ENCODE results near the gene ZNHIT1.
"Not testable (repeated sequence)": the region's sequence is repeated elsewhere in the genome, so short reads cannot be mapped to it uniquely, and the experiment has no call there.

The ZNHIT1 gene

DNA sequence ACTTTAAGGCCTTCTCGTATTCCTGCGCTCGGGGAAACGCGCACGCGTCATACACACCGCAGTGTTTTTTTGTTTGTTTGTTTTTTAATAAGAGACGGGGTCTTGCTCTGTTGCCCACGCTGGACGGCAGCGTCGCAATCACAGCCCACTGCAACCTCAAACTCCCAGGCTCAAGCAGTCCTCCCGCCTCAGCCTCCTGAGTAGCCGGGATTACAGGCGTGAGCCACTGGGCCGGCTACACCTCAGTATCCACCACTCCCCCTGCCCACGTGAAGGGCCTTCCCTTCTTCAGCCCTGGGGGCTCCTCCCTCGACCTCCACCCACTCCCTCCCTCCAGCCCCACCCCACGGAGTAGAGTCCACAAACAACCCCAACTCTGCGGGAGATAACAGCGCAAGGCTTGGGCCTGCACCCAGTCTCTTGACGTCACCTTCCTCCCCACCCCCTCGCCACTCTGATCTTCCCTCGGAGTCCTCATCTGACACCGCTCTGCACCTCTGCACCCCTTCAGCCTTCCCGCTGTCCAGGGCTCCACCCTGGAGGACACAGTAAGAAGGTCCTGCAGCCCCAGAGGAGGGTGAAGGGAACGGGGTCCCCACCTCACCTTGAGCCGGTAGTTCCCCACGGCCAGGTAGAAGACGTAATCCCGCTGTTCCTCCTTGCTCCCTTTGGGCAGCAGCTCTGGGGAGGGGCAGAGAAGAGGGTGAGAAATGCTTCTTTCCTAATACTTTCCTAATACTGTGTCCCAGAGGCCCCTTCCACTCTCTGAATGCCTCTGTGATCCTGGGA, 22.5 kb downstream of the ZNHIT1 start:
- DNase-seq (ENCODE audit: low read depth, low spot score) = no peak

- DNase-seq (ENCODE audit: low read depth, low spot score) = no peak
Observed at GRCh38 chr7:101241015-101241363, 23.0 kb downstream of the ZNHIT1 start.

GRCh38 chr7:101241443-101242349, 23.7 kb downstream of the ZNHIT1 start:
- no peak for DNase-seq (ENCODE audit: low read depth, low spot score)

GRCh38 chr7:101243646-101244374, 25.8 kb downstream of the ZNHIT1 start:
- DNase-seq (ENCODE audit: low read depth, low spot score) = no peak

DNA sequence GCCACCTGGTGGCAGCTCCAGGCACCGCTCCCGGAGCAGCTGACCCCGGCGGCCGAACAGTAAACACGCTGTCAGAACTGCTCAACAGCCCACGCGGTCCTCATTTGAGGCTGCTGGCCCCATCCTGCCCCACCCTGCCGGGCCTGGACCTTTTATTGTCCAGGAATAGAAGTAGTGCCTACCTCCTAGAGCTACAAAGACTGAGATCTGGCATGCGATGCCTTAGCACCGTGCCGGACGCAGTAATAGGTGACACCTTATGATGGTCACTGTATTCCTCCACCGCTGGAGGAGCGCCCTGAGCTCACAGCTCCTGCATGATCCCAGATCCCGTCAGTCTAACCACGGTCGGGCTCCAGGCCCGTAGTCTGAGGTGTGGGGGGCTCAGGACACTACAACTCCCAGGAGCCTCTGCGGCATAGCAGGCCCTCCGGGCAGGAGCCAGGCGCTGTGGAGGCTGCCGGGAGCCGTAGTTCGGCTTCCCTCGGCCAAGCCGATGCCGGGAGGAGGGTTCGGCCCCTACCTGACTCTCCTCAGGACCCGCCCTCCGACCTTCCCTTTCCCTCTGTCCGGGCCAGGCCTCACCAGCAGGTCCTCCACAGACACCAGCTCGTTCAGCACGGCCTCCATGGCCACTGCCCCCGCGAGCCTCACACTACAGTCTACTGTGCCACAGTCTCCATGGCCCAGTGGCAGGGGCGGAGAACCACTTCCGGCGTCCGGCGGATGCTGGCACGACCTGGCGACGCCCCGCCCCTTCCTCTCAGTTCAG, 26.6 kb downstream of the ZNHIT1 start, which contains the start of gene FIS1:
Gene FIS1 (minus strand): TSS at position 707 of the 772 bp plus-strand sequence. CDS start 77 bp downstream, at position 630.
- peak; percentile 84 for DNase-seq (ENCODE audit: low read depth, low spot score)

GRCh38 chr7:101245147-101245668, 27.2 kb downstream of the ZNHIT1 start:
- DNase-seq (ENCODE audit: low read depth, low spot score) = no peak

- no peak for DNase-seq (ENCODE audit: low read depth, low spot score)
Observed at GRCh38 chr7:101248276-101248675, 30.3 kb downstream of the ZNHIT1 start.

- DNase-seq (ENCODE audit: low read depth, low spot score) = no peak
Observed at GRCh38 chr7:101250324-101250723, 32.4 kb downstream of the ZNHIT1 start.

GRCh38 chr7:101251871-101252659, 34.1 kb downstream of the ZNHIT1 start:
- peak; percentile 97 for DNase-seq (ENCODE audit: low read depth, low spot score)

- DNase-seq (ENCODE audit: low read depth, low spot score) = not testable (repeated sequence)
Observed at GRCh38 chr7:101253199-101253598, 35.2 kb downstream of the ZNHIT1 start.

GRCh38 chr7:101255796-101256195, 37.8 kb downstream of the ZNHIT1 start:
- no peak for DNase-seq (ENCODE audit: low read depth, low spot score)

GRCh38 chr7:101258243-101258731, 40.3 kb downstream of the ZNHIT1 start:
- no peak for DNase-seq (ENCODE audit: low read depth, low spot score)

- DNase-seq (ENCODE audit: low read depth, low spot score) = not testable (repeated sequence)
Observed at GRCh38 chr7:101264102-101264706, 46.2 kb downstream of the ZNHIT1 start.

- DNase-seq (ENCODE audit: low read depth, low spot score) = no peak
Observed at GRCh38 chr7:101265622-101266516, 47.9 kb downstream of the ZNHIT1 start.

DNA sequence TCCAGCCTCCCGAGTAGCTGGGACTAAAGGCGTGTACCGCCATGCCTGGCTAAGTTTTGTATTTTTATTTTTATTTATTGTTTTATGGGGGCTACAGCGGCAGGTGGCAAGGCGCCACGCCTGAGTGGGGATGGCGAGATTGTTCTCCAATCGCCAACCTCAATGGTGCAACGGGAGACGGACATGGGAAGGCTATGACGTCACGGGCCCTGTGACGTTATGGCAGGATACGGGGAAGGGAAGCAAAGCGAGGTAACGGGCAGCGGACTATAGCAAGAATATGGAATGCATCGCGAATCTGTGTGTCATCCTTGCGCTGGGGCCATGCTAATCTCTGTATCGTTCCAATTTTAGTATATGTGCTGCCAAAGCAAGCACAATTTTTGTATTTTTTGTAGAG, 51.7 kb downstream of the ZNHIT1 start:
- DNase-seq (ENCODE audit: low read depth, low spot score) = no peak

DNA sequence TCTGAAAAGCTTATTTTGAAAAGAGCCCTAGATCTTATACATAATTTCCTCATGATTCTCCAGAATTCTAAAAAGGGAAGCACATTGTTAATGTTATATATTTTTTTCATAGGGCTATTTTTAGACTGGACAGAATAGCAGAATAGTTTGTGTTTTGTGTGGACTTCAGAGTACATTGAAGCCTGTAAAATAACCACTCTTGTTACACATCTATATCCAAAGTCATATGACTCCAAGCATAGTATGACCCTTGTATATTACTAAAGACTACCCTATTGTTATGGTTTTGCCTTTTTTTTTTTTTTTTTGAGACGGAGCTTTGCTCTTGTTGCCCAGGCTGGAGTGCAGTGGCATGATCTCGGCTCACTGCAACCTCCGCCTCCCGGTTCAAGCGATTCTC, 53.1 kb downstream of the ZNHIT1 start:
- no peak for DNase-seq (ENCODE audit: low read depth, low spot score)

DNA sequence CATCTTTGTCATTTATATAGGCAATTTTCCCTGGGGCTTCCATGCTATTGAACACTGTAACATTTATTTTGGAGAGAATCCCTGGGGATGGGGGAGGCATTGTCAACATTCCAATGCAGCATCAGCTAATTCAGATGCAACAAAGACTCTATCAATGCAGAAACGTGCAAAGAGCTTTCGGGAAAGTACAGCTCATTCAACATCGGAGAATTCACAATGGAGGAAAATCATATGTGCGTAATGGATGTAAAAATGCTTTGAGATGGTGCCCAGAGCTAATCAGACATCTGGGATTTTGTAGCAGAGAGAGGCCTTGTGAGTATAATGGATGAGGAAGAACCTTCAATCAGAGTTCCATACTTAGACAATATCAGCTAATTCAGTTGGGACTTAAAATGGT, 55.2 kb downstream of the ZNHIT1 start:
- DNase-seq (ENCODE audit: low read depth, low spot score) = no peak
